Esophagus squamous epithelium (tissue), 5 donors: ENCODE data around the gene CMTM3. TPM values are rescaled to one million over a fixed set of nuclear protein-coding genes. Genes with fewer than 3 reads are reported as not detected.
A peak's percentile ranks its signal among the peaks of the same experiment; 100 is the strongest.

Source experiments
- DNase-seq: peaks from one replicate; lab custom pipeline; 2025; lab: John Stamatoyannopoulos, UW
- H3K27ac ChIP-seq, 4 donors: fragments of 200-600 bp; sonication (generic); one replicate each; pipeline ENCODE4 v1.5.1; 2016 to 2019; ENCODE audit warnings: mild to moderate bottlenecking in 1 of 4
- H3K27me3 ChIP-seq, 4 donors: fragments of 200-600 bp; sonication (generic); 1 replicate in 3 of 4; 2 replicates in 1 of 4; pipeline versions ENCODE4 v1.5.1 to v1.6.0; 2017 to 2021; ENCODE audit warnings: antibody characterized with exemption in 1 of 4
- H3K36me3 ChIP-seq, 3 donors: fragments of 200-600 bp; sonication (generic); one replicate each; pipeline ENCODE4 v1.5.1; 2016 to 2019
- H3K4me1 ChIP-seq, 3 donors: fragments of 200-600 bp; sonication (generic); one replicate each; pipeline ENCODE4 v1.5.1; 2017 to 2019
- H3K4me3 ChIP-seq, 4 donors: fragments of 200-600 bp; sonication (generic); 1 replicate in 3 of 4; 2 replicates in 1 of 4; pipeline ENCODE4 v1.5.1; 2016 to 2019; ENCODE audit warnings: mild to moderate bottlenecking in 2 of 4, moderate library complexity in 1 of 4
- H3K9me3 ChIP-seq, 3 donors: fragments of 200-600 bp; sonication (generic); one replicate each; pipeline ENCODE4 v1.5.1; 2016 to 2019
- POLR2A ChIP-seq, 4 donors: fragments of 450-650 bp; IDR thresholded peaks; one replicate each; pipeline ENCODE4 v1.6.1; 2017; ENCODE audit warnings: antibody characterized with exemption in 4 of 4, mild to moderate bottlenecking in 4 of 4, moderate library complexity in 3 of 4
- WGBS, 2 donors: methylation state at CpG; one replicate each; pipeline ENCODE4 v1.1.5; 2018; 5-methylcytosine and 5-hydroxymethylcytosine counted together
- intact Hi-C: fragments of 100-400 bp; cut with DNase I; formaldehyde crosslinking; loops from one replicate; pipeline ENCODE4 v1.15.0; 2022
- total RNA-seq, 4 donors: library from RNA; depleted of rRNA; stranded (reverse); fragments of >200 nt; gene quantifications; one replicate each; pipeline ENCODE4 v1.1.0, GENCODE V29; 2016
- TF ChIP-seq, protein P1 (sequence below), 6 experiments: fragments of 450-650 bp in 4 of 6; fragments of 200-600 bp in 2 of 6; sonication (generic) in 2 of 6; IDR thresholded peaks; one replicate each; pipeline ENCODE4 v1.5.1; 2016 to 2019; ENCODE audit warnings: antibody characterized with exemption in 6 of 6, mild to moderate bottlenecking in 4 of 6, moderate library complexity in 4 of 6
- donor health status: DM: yes; HTN: yes; CAD: no.

CMTM3 gene
- total RNA-seq, 4 donors from 2014 or later: 4.0 to 19.6 (median 8.9) TPM

DNA sequence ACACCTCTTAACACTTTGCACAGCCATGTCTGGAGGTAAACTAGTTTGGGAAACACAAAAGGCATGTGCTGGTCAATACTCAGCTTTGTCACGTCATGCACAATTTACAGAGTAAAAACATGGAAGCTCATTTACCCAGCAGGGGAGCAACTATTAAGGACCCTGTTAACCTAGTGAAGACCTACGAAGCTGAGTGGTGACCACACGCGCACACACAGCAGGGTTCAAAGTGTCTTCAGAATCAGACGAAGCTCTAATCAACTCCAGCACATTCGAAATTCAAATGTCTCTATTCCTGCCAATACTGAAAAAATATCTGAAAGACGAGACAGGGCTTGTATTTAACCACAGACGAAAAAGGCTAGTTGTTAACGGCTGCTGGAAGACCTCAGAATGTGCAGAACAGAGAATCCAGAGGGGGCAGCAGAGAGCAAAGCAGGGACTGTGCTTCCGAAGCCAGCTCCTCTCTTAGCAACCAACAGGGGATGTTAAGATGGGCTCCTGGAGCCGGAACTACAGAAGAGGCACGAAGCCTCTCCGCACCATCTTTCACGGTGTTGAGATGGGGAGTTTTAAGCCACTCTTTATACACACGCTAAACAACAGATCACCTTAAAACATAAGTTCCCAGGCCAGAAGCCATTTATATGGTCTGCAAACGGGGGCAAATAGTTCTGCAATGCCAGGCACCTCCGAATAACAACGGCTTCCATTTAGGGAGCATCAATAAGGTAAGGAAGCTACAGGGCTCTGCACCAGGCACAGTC is 46.4 kb downstream of the CMTM3 start:
- no peak for TF ChIP-seq POLR2A (IDR thresholded peaks at IDR 0.05)
- TF ChIP-seq, protein P1, sequence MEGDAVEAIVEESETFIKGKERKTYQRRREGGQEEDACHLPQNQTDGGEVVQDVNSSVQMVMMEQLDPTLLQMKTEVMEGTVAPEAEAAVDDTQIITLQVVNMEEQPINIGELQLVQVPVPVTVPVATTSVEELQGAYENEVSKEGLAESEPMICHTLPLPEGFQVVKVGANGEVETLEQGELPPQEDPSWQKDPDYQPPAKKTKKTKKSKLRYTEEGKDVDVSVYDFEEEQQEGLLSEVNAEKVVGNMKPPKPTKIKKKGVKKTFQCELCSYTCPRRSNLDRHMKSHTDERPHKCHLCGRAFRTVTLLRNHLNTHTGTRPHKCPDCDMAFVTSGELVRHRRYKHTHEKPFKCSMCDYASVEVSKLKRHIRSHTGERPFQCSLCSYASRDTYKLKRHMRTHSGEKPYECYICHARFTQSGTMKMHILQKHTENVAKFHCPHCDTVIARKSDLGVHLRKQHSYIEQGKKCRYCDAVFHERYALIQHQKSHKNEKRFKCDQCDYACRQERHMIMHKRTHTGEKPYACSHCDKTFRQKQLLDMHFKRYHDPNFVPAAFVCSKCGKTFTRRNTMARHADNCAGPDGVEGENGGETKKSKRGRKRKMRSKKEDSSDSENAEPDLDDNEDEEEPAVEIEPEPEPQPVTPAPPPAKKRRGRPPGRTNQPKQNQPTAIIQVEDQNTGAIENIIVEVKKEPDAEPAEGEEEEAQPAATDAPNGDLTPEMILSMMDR (IDR thresholded peaks at IDR 0.05): peak; percentile 75 to 95 (median 88)
- H3K36me3 ChIP-seq: no peaks in the 10 kb centered on the region
- DNase-seq: no peak
- peaks cover 7 to 61% (median 13%) of the 10 kb centered on the region in 3 donors for H3K4me1 ChIP-seq
- intact Hi-C loops: no loop called here
- WGBS, 2 donors: 13 to 15% methylated on average over 15 to 18 of the region's 18 CpGs
- peak overlapping the region in 1 of 4 donors; percentile 36 for H3K4me3 ChIP-seq
- peak overlapping the region in 3 of 4 donors; percentile 36 to 62 (median 39) for H3K27ac ChIP-seq
- H3K9me3 ChIP-seq: no peaks in the 10 kb centered on the region
- H3K27me3 ChIP-seq: no peaks in the 10 kb centered on the region

DNA sequence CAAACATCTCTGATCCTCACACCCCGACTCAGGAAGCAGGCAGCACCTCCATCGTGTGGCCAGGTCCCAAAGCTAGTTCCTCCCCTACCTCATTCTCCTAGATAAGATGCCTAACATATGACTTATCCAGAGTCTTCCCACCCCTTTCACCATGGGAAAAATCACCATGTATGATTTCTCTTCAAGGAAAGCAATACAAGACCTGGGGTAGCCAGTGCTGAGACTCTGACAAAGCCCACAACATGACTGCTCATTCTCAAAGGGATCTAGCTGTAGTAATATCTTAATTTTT is 46.9 kb downstream of the CMTM3 start:
- H3K27ac ChIP-seq: no peak overlapping the region
- H3K4me1 ChIP-seq: peaks cover 7 to 61% (median 13%) of the 10 kb centered on the region in 3 donors
- peak overlapping the region in 1 of 4 donors; percentile 36 for H3K4me3 ChIP-seq
- no peak for DNase-seq
- no peaks in the 10 kb centered on the region for H3K9me3 ChIP-seq
- TF ChIP-seq POLR2A (IDR thresholded peaks at IDR 0.05): no peak
- TF ChIP-seq, protein P1 (IDR thresholded peaks at IDR 0.05): no peak
- WGBS, 2 donors: 51 to 100% methylated on average over 2 of the region's 2 CpGs
- intact Hi-C loops: no loop called here
- H3K27me3 ChIP-seq: no peaks in the 10 kb centered on the region
- no peaks in the 10 kb centered on the region for H3K36me3 ChIP-seq

DNA sequence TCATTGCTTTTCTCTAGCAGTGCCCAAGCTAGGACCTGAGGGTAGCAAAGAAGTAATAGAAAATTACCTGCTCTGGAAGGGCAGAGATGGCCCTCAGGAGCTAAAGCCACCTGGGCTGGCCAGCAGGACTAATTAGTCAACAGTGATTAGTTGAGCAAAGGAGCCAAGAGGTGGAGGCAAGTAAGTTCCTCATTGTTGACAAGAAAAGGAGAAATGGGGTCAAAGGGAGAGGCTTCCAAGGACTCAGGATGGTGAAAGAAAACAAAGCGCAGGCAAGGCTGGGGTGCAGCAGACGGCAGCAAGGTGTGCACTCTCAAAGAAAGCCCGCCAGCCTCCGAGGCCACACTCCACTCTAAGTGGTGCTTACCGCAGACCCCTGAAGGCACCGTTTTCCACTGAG is 47.5 kb downstream of the CMTM3 start:
- H3K36me3 ChIP-seq: no peaks in the 10 kb centered on the region
- TF ChIP-seq, protein P1 (IDR thresholded peaks at IDR 0.05): no peak
- TF ChIP-seq POLR2A (IDR thresholded peaks at IDR 0.05): no peak
- H3K27ac ChIP-seq: no peak overlapping the region
- H3K27me3 ChIP-seq: no peaks in the 10 kb centered on the region
- WGBS, 2 donors: 89 to 90% methylated on average over 6 of the region's 6 CpGs
- DNase-seq: no peak
- intact Hi-C loops: no loop called here
- H3K4me1 ChIP-seq: peaks cover 7 to 61% (median 13%) of the 10 kb centered on the region in 3 donors
- H3K9me3 ChIP-seq: no peaks in the 10 kb centered on the region
- no peak overlapping the region for H3K4me3 ChIP-seq

DNA sequence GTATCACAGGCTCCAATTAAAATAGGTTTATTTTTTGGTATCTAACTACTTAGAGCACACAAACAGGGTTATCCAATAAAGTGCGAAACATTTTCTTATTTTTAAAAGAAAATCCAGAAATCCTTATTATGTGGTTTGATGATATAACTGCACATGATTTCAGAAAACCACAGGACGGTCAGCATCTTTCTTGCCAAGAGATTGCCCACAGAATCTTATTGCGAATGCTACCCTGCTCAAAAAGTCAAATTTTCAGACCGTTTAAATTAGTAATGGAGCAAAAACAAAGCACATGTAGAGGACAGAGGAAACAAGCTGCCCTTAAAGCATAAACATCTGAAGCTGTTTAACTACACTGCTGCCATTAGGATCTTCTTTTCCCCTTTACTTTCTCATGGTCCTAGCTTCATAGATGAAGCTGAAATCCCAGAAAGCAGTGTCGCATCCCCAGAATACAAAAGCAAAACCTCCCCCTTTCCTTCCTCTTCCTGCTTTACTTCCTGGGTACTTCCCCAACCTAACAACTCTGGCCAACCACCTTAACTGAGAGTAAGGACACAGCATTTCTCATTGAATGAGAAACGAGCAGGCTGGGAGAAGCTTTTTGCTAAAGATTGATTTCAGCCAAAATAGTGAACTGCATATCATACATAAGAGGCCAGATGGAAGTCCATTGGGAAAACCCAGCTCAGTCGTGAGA is 48.3 kb downstream of the CMTM3 start:
- no peaks in the 10 kb centered on the region for H3K9me3 ChIP-seq
- no peak for DNase-seq
- H3K36me3 ChIP-seq: no peaks in the 10 kb centered on the region
- peaks cover 7 to 61% (median 13%) of the 10 kb centered on the region in 3 donors for H3K4me1 ChIP-seq
- 61 to 66% methylated on average over 6 to 7 of the region's 7 CpGs for WGBS, 2 donors
- no peak overlapping the region for H3K4me3 ChIP-seq
- intact Hi-C loops: no loop called here
- no peaks in the 10 kb centered on the region for H3K27me3 ChIP-seq
- no peak overlapping the region for H3K27ac ChIP-seq
- TF ChIP-seq POLR2A (IDR thresholded peaks at IDR 0.05): no peak
- TF ChIP-seq, protein P1 (IDR thresholded peaks at IDR 0.05): no peak
